ENCODE data around the gene ELP5. TPM values are rescaled to one million over a fixed set of nuclear protein-coding genes. Genes with fewer than 3 reads are reported as not detected.

The ELP5 gene
- total RNA-seq, 1 donor from 2014 or later: 36.9 TPM

DNA sequence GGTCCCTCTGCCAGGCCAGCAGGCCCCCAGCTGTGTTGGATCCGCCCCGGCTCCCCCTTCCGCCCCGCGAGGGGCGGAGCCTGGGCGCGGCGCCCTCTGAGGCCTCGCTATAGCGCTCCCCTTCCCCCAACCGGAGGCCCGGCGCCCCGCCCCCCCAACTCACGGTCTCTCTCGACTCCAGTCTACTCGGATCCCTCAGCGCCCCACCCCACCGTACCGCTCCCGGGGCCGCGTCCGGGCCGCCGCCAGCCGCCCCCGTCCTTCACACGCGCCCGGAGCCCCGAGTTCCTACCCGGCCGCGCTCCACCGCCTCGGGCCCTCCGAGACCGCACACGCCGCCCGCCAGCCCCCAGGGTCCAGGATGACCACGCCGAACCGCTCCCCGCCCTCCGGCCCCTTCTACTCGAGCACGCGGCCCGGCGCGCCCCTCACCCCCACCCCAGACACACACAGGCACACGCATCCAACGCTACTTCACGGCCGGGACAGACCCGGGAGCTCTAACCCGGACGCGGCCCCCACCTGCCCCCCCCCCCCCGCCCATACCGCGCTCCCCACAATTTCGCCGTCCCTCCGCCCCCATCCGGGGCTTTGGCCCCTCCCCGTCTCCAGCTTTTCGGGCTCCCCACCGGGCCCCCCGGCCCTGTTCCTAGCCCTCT is 14.1 kb upstream of the ELP5 start:
- DNase-seq (ENCODE audit: low spot score): peak; percentile 65
- H3K27ac Mint-ChIP-seq (ENCODE audit: unreplicated experiment): peak overlapping the region; percentile 76
- H3K4me1 Mint-ChIP-seq (ENCODE audit: unreplicated experiment): peaks cover 46% of the 10 kb centered on the region
- H3K4me3 Mint-ChIP-seq (ENCODE audit: unreplicated experiment): peak overlapping the region; percentile 99
- H3K36me3 Mint-ChIP-seq (ENCODE audit: low read depth, unreplicated experiment): peaks cover 50% of the 10 kb centered on the region
- no peaks in the 10 kb centered on the region for H3K9me3 Mint-ChIP-seq (ENCODE audit: unreplicated experiment)
- TF ChIP-seq, protein P1, sequence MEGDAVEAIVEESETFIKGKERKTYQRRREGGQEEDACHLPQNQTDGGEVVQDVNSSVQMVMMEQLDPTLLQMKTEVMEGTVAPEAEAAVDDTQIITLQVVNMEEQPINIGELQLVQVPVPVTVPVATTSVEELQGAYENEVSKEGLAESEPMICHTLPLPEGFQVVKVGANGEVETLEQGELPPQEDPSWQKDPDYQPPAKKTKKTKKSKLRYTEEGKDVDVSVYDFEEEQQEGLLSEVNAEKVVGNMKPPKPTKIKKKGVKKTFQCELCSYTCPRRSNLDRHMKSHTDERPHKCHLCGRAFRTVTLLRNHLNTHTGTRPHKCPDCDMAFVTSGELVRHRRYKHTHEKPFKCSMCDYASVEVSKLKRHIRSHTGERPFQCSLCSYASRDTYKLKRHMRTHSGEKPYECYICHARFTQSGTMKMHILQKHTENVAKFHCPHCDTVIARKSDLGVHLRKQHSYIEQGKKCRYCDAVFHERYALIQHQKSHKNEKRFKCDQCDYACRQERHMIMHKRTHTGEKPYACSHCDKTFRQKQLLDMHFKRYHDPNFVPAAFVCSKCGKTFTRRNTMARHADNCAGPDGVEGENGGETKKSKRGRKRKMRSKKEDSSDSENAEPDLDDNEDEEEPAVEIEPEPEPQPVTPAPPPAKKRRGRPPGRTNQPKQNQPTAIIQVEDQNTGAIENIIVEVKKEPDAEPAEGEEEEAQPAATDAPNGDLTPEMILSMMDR (IDR thresholded peaks at IDR 0.05; ENCODE audit: unreplicated experiment): no peak
- H3K27me3 Mint-ChIP-seq (ENCODE audit: unreplicated experiment): peaks cover 42% of the 10 kb centered on the region

DNA sequence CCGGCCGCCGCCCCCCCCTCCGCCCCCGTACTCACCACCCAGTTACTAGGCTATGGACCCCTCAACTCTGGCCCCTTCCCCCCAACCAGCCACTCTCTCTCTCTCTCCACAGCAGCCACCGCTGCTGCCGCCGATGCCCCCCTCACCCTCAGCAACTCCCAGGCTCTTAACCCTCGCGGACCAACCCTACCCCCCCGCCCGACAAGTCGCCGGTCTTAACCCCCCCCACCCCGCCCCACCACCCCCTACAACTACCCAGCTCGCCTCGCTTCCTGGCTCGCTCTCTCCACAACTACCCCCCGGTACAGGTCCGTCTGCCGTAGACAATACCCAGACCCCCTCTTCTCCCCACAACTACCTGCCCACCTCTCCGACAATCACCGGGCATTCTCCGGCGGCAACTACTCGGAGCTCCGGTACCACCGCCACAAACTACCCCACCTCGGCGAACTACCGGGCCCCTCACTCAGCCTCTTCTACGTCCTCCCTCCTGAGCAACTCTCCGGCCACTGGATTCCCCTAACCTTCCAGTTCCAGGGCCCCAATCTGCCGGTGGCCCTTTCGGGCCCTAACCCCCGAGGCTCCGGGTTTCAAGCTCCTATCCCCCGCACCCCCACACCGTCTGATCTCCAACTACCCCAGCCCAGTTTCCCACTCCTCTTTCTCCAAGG is 13.5 kb upstream of the ELP5 start:
- H3K9me3 Mint-ChIP-seq (ENCODE audit: unreplicated experiment): no peaks in the 10 kb centered on the region
- H3K4me3 Mint-ChIP-seq (ENCODE audit: unreplicated experiment): peak overlapping the region; percentile 98
- TF ChIP-seq, protein P1 (IDR thresholded peaks at IDR 0.05; ENCODE audit: unreplicated experiment): no peak
- H3K27me3 Mint-ChIP-seq (ENCODE audit: unreplicated experiment): peaks cover 42% of the 10 kb centered on the region
- H3K36me3 Mint-ChIP-seq (ENCODE audit: low read depth, unreplicated experiment): peaks cover 56% of the 10 kb centered on the region
- DNase-seq (ENCODE audit: low spot score): no peak
- peak overlapping the region; percentile 89 for H3K27ac Mint-ChIP-seq (ENCODE audit: unreplicated experiment)
- H3K4me1 Mint-ChIP-seq (ENCODE audit: unreplicated experiment): peaks cover 47% of the 10 kb centered on the region

DNA sequence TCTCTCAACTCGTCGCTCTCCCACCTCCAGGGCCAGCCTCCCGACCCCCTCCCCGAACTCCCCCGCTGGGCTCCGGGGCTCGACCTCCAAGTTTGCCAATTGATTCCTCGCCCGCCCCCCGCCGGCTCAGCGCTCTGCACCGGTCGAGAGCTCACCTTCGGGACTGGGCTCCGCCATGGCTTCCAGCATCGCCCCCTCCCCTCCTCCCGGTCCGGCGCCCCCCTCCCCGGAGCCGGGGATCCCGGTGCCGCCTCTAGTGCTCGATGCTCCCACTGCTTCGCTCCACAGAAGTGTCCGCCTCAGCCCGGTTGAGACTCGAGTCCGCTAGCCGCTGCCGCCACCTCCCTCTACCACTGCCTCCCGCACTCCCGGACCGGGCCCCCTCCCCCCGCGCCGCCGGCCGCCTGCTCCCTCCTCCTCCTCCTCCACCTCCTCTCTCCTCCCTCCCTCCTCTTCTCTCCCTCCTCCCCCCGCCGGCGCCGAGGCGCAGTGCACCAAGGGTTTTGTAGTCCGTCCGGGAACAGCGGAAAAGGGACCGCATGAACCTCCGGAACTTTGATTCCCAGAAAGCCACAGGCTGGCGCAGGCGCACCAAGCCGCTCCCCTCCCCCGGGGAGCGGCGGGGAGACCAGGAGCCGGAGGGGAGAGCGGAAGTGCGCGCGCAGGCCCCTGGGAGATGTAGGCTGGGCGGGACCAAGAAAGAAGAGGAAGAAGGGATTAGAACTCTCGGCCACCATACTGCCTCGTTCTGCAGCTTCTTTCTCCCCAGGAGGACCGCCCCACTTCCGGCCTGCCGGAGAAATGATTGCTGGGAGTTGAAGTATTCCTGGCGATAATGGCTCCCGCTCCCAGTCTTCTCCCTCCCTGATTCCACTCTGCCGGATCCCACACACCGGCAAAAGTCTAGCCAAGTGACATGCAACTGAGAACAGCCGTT is 12.7 kb upstream of the ELP5 start, which contains the start of gene PHF23:
PHF23 (minus strand) TSS at position 367 of the 937 bp plus-strand sequence; CDS start at position 189, 178 bp downstream.
- H3K36me3 Mint-ChIP-seq (ENCODE audit: low read depth, unreplicated experiment): peaks cover 58% of the 10 kb centered on the region
- peak within 1 kb of the TSS; percentile 98 for H3K27ac Mint-ChIP-seq (ENCODE audit: unreplicated experiment)
- peaks cover 37% of the 10 kb centered on the region for H3K27me3 Mint-ChIP-seq (ENCODE audit: unreplicated experiment)
- no peaks in the 10 kb centered on the region for H3K9me3 Mint-ChIP-seq (ENCODE audit: unreplicated experiment)
- H3K4me1 Mint-ChIP-seq (ENCODE audit: unreplicated experiment): peaks cover 44% of the 10 kb centered on the region
- DNase-seq (ENCODE audit: low spot score): peak; percentile 97
- TF ChIP-seq, protein P1 (IDR thresholded peaks at IDR 0.05; ENCODE audit: unreplicated experiment): no peak
- H3K4me3 Mint-ChIP-seq (ENCODE audit: unreplicated experiment): peak within 1 kb of the TSS; percentile 98

DNA sequence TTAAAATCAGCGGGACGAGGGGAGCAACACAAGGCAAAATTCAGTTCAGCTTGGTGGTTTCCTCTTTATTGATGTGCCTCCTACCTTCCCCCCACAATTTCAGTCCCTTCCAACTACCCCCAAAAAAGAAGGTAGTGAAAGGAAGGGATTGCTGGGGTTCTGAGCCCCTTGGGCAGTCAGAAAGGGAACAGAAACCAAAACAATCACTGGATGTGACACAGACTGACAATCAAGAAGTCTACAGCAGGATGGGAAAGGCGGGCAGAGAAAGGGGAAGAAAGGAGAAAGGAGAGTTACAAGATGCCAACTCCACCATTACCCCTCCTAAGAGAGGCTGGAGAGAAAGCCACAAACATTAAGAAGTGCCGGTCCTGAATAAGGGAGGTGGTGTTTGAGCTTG is 11.6 kb upstream of the ELP5 start:
- H3K4me3 Mint-ChIP-seq (ENCODE audit: unreplicated experiment): peak overlapping the region; percentile 98
- peaks cover 34% of the 10 kb centered on the region for H3K27me3 Mint-ChIP-seq (ENCODE audit: unreplicated experiment)
- H3K4me1 Mint-ChIP-seq (ENCODE audit: unreplicated experiment): peaks cover 40% of the 10 kb centered on the region
- no peaks in the 10 kb centered on the region for H3K9me3 Mint-ChIP-seq (ENCODE audit: unreplicated experiment)
- peaks cover 53% of the 10 kb centered on the region for H3K36me3 Mint-ChIP-seq (ENCODE audit: low read depth, unreplicated experiment)
- TF ChIP-seq, protein P1 (IDR thresholded peaks at IDR 0.05; ENCODE audit: unreplicated experiment): no peak
- DNase-seq (ENCODE audit: low spot score): no peak
- peak overlapping the region; percentile 98 for H3K27ac Mint-ChIP-seq (ENCODE audit: unreplicated experiment)
